Natural killer cell (primary cell): Measurements from ENCODE around the gene ANKH. TPM values are rescaled to one million over a fixed set of nuclear protein-coding genes. Genes with fewer than 3 reads are reported as not detected.
A peak's percentile ranks its signal among the peaks of the same experiment; 100 is the strongest.

Source experiments
- ATAC-seq, 3 donors: fragments of 150-1000 bp in 2 of 3; fragments of 200-7000 bp in 1 of 3; cut with Tn5 transposase; 1 replicate in 1 of 3; 2 replicates in 2 of 3; pipeline ENCODE4 v1.10.0; 2021; ENCODE audit warnings: mild to moderate bottlenecking in 2 of 3, moderate library complexity in 2 of 3
- DNase-seq, 2 donors: peaks; one replicate each; pipeline versions ENCODE4 v3.0.0 to v3.0.0-alpha.2; 2013 to 2021; ENCODE audit warnings: mixed read lengths in 1 of 2
- H3K27ac ChIP-seq: one replicate; pipeline ENCODE4 v1.5.1; 2013; ENCODE audit warnings: mild to moderate bottlenecking, low read length
- H3K27me3 ChIP-seq: one replicate; pipeline ENCODE4 v1.6.1; 2013; ENCODE audit warnings: low read length; ENCODE audit not compliant: control insufficient read depth, insufficient read depth
- H3K36me3 ChIP-seq: one replicate; pipeline ENCODE4 v1.6.1; 2013; ENCODE audit warnings: low read length; ENCODE audit not compliant: control insufficient read depth, insufficient read depth
- H3K4me1 ChIP-seq: one replicate; pipeline ENCODE4 v1.6.1; 2013; ENCODE audit warnings: low read length; ENCODE audit not compliant: control insufficient read depth, insufficient read depth
- H3K4me3 ChIP-seq: one replicate; pipeline ENCODE4 v1.5.1; 2013; ENCODE audit warnings: low read length
- H3K9me3 ChIP-seq: one replicate; pipeline ENCODE4 v1.6.1; 2013; ENCODE audit warnings: low read length; ENCODE audit not compliant: control insufficient read depth, insufficient read depth
- H3K27ac Mint-ChIP-seq, 2 donors: one replicate each; pipeline ENCODE4 v1.8.0; 2022; ENCODE audit warnings: mild to moderate bottlenecking in 2 of 2, mixed read lengths in 2 of 2, moderate library complexity in 1 of 2
- H3K27me3 Mint-ChIP-seq, 2 donors: one replicate each; pipeline ENCODE4 v1.8.0; 2022; ENCODE audit warnings: low read depth in 2 of 2, mixed read lengths in 2 of 2
- H3K36me3 Mint-ChIP-seq: one replicate; pipeline ENCODE4 v1.8.0; 2022; ENCODE audit warnings: mixed read lengths
- H3K4me1 Mint-ChIP-seq, 2 donors: one replicate each; pipeline ENCODE4 v1.8.0; 2022; ENCODE audit warnings: mixed read lengths in 2 of 2
- H3K4me3 Mint-ChIP-seq: one replicate; pipeline ENCODE4 v1.8.0; 2022; ENCODE audit warnings: mild to moderate bottlenecking, moderate library complexity, mixed read lengths
- H3K9me3 Mint-ChIP-seq, 2 donors: one replicate each; pipeline ENCODE4 v1.8.0; 2022; ENCODE audit warnings: mixed read lengths in 2 of 2
- WGBS: methylation state at CpG from one replicate; pipeline ENCODE4 v1.1.7; 2013; ENCODE audit warnings: missing lambda C conversion rate; ENCODE audit not compliant: insufficient coverage; 5-methylcytosine and 5-hydroxymethylcytosine counted together
- intact Hi-C: fragments of 100-400 bp; cut with micrococcal nuclease; formaldehyde crosslinking; loops from one replicate; pipeline ENCODE4 v1.14.2; 2022
- total RNA-seq, 4 donors: library from RNA; stranded (reverse); fragments of 120-200 nt in 1 of 4; gene quantifications; one replicate each; pipeline versions ENCODE4 v1.2.3 to v1.2.4, GENCODE V29; 2013 to 2022
- TF ChIP-seq, protein P1 (sequence below): fragments of 200-600 bp; IDR thresholded peaks from one replicate; pipeline ENCODE4 v1.8.0; 2022; ENCODE audit warnings: antibody characterized with exemption

The ANKH gene
- total RNA-seq, 3 donors from 2014 or later (not counting 1 experiment from before 2014, with no cell fraction given) = 52.9 to 78.0 (median 63.8) TPM

GRCh38 chr5:14744296-14745187 lies 127.0 kb downstream of the ANKH start:
- intact Hi-C loops = no loop called here
- Histone ChIP-seq H3K9me3 (no peaks in the 10 kb centered on the region), H3K27me3 (no peaks in the 10 kb centered on the region), H3K27ac (no peak overlapping the region), H3K36me3 (peaks cover 16% of the 10 kb centered on the region), H3K4me3 (no peak overlapping the region), H3K4me1 (peaks cover 14% of the 10 kb centered on the region)
- WGBS = 81% methylated on average over 12 of the region's 14 CpGs
- no peak for DNase-seq
- Mint-ChIP-seq H3K27ac (peak overlapping the region; percentile 68 to 85), H3K27me3 (no peaks in the 10 kb centered on the region), H3K4me3 (peak overlapping the region; percentile 57), H3K4me1 (peaks cover 10 to 22% of the 10 kb centered on the region in 2 donors), H3K36me3 (peaks cover 11% of the 10 kb centered on the region), H3K9me3 (no peaks in the 10 kb centered on the region)
- TF ChIP-seq, protein P1, sequence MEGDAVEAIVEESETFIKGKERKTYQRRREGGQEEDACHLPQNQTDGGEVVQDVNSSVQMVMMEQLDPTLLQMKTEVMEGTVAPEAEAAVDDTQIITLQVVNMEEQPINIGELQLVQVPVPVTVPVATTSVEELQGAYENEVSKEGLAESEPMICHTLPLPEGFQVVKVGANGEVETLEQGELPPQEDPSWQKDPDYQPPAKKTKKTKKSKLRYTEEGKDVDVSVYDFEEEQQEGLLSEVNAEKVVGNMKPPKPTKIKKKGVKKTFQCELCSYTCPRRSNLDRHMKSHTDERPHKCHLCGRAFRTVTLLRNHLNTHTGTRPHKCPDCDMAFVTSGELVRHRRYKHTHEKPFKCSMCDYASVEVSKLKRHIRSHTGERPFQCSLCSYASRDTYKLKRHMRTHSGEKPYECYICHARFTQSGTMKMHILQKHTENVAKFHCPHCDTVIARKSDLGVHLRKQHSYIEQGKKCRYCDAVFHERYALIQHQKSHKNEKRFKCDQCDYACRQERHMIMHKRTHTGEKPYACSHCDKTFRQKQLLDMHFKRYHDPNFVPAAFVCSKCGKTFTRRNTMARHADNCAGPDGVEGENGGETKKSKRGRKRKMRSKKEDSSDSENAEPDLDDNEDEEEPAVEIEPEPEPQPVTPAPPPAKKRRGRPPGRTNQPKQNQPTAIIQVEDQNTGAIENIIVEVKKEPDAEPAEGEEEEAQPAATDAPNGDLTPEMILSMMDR = no peak
- ATAC-seq = no peak

GRCh38 chr5:14743601-14744295 lies 127.8 kb downstream of the ANKH start:
- no peak overlapping the region for H3K4me3 ChIP-seq
- peaks cover 11% of the 10 kb centered on the region for H3K36me3 Mint-ChIP-seq
- H3K4me1 Mint-ChIP-seq = peaks cover 10 to 22% of the 10 kb centered on the region in 2 donors
- WGBS = 96% methylated on average over 6 of the region's 6 CpGs
- H3K36me3 ChIP-seq = peaks cover 16% of the 10 kb centered on the region
- DNase-seq (no peak), ATAC-seq (no peak)
- peaks cover 14% of the 10 kb centered on the region for H3K4me1 ChIP-seq
- no peaks in the 10 kb centered on the region for H3K9me3 ChIP-seq
- intact Hi-C loops = no loop called here
- TF ChIP-seq, protein P1 = no peak
- H3K27ac ChIP-seq = no peak overlapping the region
- no peaks in the 10 kb centered on the region for H3K9me3 Mint-ChIP-seq
- no peaks in the 10 kb centered on the region for H3K27me3 Mint-ChIP-seq
- H3K27me3 ChIP-seq = no peaks in the 10 kb centered on the region
- peak overlapping the region; percentile 38 for H3K4me3 Mint-ChIP-seq
- H3K27ac Mint-ChIP-seq = peak overlapping the region; percentile 59 to 68

GRCh38 chr5:14742498-14742897 lies 129.1 kb downstream of the ANKH start:
- Histone ChIP-seq H3K36me3 (peaks cover 14% of the 10 kb centered on the region), H3K4me1 (peaks cover 14% of the 10 kb centered on the region), H3K4me3 (no peak overlapping the region), H3K27ac (no peak overlapping the region), H3K27me3 (no peaks in the 10 kb centered on the region), H3K9me3 (no peaks in the 10 kb centered on the region)
- H3K9me3 Mint-ChIP-seq = no peaks in the 10 kb centered on the region
- 78% methylated on average over 9 of the region's 9 CpGs for WGBS
- ATAC-seq (no peak), DNase-seq (no peak)
- H3K27me3 Mint-ChIP-seq = no peaks in the 10 kb centered on the region
- TF ChIP-seq, protein P1 = no peak
- peaks cover 11% of the 10 kb centered on the region for H3K36me3 Mint-ChIP-seq
- no peak overlapping the region for H3K4me3 Mint-ChIP-seq
- intact Hi-C loops = no loop called here
- H3K27ac Mint-ChIP-seq = peak overlapping the region in 1 of 2 donors; percentile 29
- H3K4me1 Mint-ChIP-seq = peaks cover 10 to 22% of the 10 kb centered on the region in 2 donors
